ENCODE results near the gene MRS2. TPM values are rescaled to one million over a fixed set of nuclear protein-coding genes. Genes with fewer than 3 reads are reported as not detected.

MRS2 gene
- polyA plus RNA-seq, 2 of the 4 experiments (the other 2 are of a cell fraction), result 21.8 to 24.8 TPM

GRCh38 chr6:24445704-24446103 is 43.0 kb downstream of the MRS2 start:
- Histone ChIP-seq H3K4me2 (no peak overlapping the region), H3K27ac (no peak overlapping the region), H3K4me1 (no peaks in the 10 kb centered on the region), H3K9me3 (no peaks in the 10 kb centered on the region), H3K4me3 (no peak overlapping the region)
- 88% methylated on average over 2 of the region's 4 CpGs for WGBS (ENCODE audit: missing lambda C conversion rate)
- FAIRE-seq, result no peak
- TF ChIP-seq JUN (IDR thresholded peaks at IDR 0.05) (no peak), ZSCAN20 (CRISPR knock-in tag; IDR thresholded peaks at IDR 0.05) (no peak), FOSL2 (IDR thresholded peaks at IDR 0.05) (no peak), FOSL2 (CRISPR knock-in tag; IDR thresholded peaks at IDR 0.05) (no peak), MAX (IDR thresholded peaks at IDR 0.05) (no peak), KDM5A (IDR thresholded peaks at IDR 0.05) (no peak), SREBF2 (IDR thresholded peaks at IDR 0.05) (no peak), RAD21 (conservative IDR thresholded peaks at IDR 0.05 in 1 of 2, IDR thresholded peaks at IDR 0.05 in 1 of 2) (no peak), ZFP36 (IDR thresholded peaks at IDR 0.05; ENCODE audit: borderline replicate concordance, partially characterized antibody) (no peak), CHD2 (IDR thresholded peaks at IDR 0.05; ENCODE audit: low read length, partially characterized antibody) (no peak), ATOH8 (CRISPR knock-in tag; IDR thresholded peaks at IDR 0.05; ENCODE audit: low read depth) (no peak), MAZ (IDR thresholded peaks at IDR 0.05; ENCODE audit: borderline replicate concordance, low read depth, low read length) (no peak), ZNF302 (CRISPR knock-in tag; IDR thresholded peaks at IDR 0.05) (no peak), USF2 (IDR thresholded peaks at IDR 0.05) (no peak)
- TF ChIP-seq, protein P1, sequence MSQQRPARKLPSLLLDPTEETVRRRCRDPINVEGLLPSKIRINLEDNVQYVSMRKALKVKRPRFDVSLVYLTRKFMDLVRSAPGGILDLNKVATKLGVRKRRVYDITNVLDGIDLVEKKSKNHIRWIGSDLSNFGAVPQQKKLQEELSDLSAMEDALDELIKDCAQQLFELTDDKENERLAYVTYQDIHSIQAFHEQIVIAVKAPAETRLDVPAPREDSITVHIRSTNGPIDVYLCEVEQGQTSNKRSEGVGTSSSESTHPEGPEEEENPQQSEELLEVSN (IDR thresholded peaks at IDR 0.05; ENCODE audit: borderline replicate concordance, low read depth), result no peak
- TF ChIP-seq, protein P2, sequence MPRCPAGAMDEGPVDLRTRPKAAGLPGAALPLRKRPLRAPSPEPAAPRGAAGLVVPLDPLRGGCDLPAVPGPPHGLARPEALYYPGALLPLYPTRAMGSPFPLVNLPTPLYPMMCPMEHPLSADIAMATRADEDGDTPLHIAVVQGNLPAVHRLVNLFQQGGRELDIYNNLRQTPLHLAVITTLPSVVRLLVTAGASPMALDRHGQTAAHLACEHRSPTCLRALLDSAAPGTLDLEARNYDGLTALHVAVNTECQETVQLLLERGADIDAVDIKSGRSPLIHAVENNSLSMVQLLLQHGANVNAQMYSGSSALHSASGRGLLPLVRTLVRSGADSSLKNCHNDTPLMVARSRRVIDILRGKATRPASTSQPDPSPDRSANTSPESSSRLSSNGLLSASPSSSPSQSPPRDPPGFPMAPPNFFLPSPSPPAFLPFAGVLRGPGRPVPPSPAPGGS (IDR thresholded peaks at IDR 0.05), result no peak
- no peak for ATAC-seq
- DNase-seq (ENCODE audit: low read depth in 1 of 2, low spot score in 1 of 2), result no peak
- POLR2A ChIA-PET, result no interaction called here
- CTCF ChIA-PET, result no interaction called here

DNA sequence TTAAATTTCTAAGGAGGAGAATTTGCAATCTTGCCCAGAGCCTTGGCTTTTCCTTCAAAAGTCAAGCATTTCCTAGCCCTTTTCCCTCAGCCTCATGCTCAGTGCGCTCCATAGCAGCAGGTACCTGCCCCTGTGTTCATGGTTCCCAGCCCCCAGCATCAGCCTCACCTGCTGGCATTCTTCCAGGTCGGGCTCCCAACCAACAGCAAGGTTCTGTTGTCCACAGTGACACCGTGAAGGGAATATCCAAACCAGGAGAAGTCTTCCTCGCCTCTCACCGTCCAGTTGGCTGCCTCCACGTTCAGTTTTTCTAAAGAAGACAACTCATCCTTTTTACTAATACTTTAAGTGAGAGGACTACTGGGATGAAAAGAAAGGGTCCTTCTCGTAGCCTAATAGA is 43.9 kb downstream of the MRS2 start:
- CTCF ChIA-PET, result no interaction called here
- Histone ChIP-seq H3K4me1 (no peaks in the 10 kb centered on the region), H3K9me3 (no peaks in the 10 kb centered on the region), H3K4me2 (no peak overlapping the region), H3K4me3 (no peak overlapping the region), H3K27ac (no peak overlapping the region)
- DNase-seq (ENCODE audit: low read depth in 1 of 2, low spot score in 1 of 2), result no peak
- POLR2A ChIA-PET, result no interaction called here
- TF ChIP-seq POLR2A (IDR thresholded peaks at IDR 0.05; ENCODE audit: low read length), result no peak
- no peak for ATAC-seq
- FAIRE-seq, result no peak
- WGBS (ENCODE audit: missing lambda C conversion rate), result 66% methylated on average over 7 of the region's 7 CpGs

DNA sequence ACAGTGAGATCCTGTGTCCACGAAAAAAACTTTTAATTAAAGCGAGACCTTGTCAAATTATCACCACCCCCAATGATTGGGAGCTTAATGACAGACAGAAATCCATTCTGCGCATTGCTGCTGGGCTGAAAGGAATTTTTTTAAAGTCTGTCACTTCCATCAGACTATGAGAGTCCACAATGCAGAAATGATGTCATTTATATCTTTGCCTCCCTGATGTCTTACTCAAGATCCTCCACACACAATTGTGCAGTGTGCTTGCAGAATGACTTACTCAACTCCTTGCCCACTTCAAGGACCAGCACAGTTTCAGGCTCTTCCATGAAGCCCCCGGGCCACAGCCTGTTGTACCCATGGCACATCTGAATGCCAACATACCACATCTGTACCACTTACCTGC is 45.7 kb downstream of the MRS2 start:
- CTCF ChIA-PET, result no interaction called here
- POLR2A ChIA-PET, result no interaction called here
- 58% methylated on average over 4 of the region's 4 CpGs for WGBS (ENCODE audit: missing lambda C conversion rate)
- ATAC-seq (no peak), FAIRE-seq (no peak), DNase-seq (ENCODE audit: low read depth in 1 of 2, low spot score in 1 of 2) (no peak)
- H3K4me2 ChIP-seq, result no peak overlapping the region
- no peak overlapping the region for H3K4me3 ChIP-seq
- no peak overlapping the region for H3K27ac ChIP-seq
- H3K9me3 ChIP-seq, result no peaks in the 10 kb centered on the region
- no peaks in the 10 kb centered on the region for H3K4me1 ChIP-seq
- TF ChIP-seq CEBPB (IDR thresholded peaks at IDR 0.05), result no peak
- TF ChIP-seq, protein P1 (IDR thresholded peaks at IDR 0.05; ENCODE audit: borderline replicate concordance, low read depth), result no peak
- no peak for TF ChIP-seq MAX (IDR thresholded peaks at IDR 0.05)
- no peak for TF ChIP-seq HOXA7 (CRISPR knock-in tag; IDR thresholded peaks at IDR 0.05)
- no peak for TF ChIP-seq HMGXB4 (CRISPR knock-in tag; IDR thresholded peaks at IDR 0.05; ENCODE audit: borderline replicate concordance)
- no peak for TF ChIP-seq HDAC2 (IDR thresholded peaks at IDR 0.05)
- no peak for TF ChIP-seq FOSL2 (IDR thresholded peaks at IDR 0.05)
- TF ChIP-seq FOSL2 (CRISPR knock-in tag; IDR thresholded peaks at IDR 0.05), result no peak
- no peak for TF ChIP-seq RFX5 (IDR thresholded peaks at IDR 0.05)

Measured in A549 (cell line).